GM19468 (cell line): ENCODE data around the gene FASN.
A peak's percentile ranks its signal among the peaks of the same experiment; 100 is the strongest.
"Not testable (repeated sequence)": the region's sequence is repeated elsewhere in the genome, so short reads cannot be mapped to it uniquely, and the experiment has no call there.

Source experiments
- ATAC-seq: cut with Tn5 transposase; IDR thresholded peaks from one replicate; pipeline ENCODE4 v1.9.1; 2021; ENCODE audit warnings: mild to moderate bottlenecking, moderate library complexity, moderate number of reproducible peaks; ENCODE audit not compliant: unreplicated experiment; ENCODE audit errors: extremely low read depth

The FASN gene

DNA sequence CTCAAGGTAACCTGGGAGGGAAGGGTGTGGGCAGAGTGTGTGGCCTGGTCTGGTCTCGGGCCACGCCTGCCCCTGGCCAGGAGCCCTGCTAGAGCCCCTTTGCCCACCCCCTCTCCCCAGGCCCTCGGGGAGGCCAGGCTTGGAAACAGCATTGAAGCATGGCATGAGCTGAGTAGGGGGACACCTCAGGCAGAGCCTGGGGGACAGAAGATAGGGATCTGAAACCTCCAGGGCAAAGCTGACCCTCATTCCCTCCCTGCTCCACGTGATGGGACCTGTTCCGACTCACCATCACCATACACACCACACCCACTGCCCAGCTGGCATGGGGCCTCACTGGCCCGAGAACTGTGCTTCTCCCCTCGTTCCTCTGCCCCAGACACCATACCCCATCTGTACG, 48.9 kb downstream of the FASN start:
- no peak for ATAC-seq

GRCh38 chr17:82048571-82048971, 49.5 kb downstream of the FASN start:
- ATAC-seq, result no peak

GRCh38 chr17:82047914-82048570, 50.0 kb downstream of the FASN start:
- ATAC-seq, result no peak

GRCh38 chr17:82047379-82047778, 50.7 kb downstream of the FASN start:
- ATAC-seq, result no peak

GRCh38 chr17:82046903-82047302, 51.1 kb downstream of the FASN start:
- no peak for ATAC-seq

- ATAC-seq, result no peak
Measured at GRCh38 chr17:82045936-82046484, 52.0 kb downstream of the FASN start.

- ATAC-seq, result no peak
Measured at GRCh38 chr17:82043507-82043906, 54.5 kb downstream of the FASN start.

GRCh38 chr17:82042649-82043048, 55.4 kb downstream of the FASN start:
- no peak for ATAC-seq

DNA sequence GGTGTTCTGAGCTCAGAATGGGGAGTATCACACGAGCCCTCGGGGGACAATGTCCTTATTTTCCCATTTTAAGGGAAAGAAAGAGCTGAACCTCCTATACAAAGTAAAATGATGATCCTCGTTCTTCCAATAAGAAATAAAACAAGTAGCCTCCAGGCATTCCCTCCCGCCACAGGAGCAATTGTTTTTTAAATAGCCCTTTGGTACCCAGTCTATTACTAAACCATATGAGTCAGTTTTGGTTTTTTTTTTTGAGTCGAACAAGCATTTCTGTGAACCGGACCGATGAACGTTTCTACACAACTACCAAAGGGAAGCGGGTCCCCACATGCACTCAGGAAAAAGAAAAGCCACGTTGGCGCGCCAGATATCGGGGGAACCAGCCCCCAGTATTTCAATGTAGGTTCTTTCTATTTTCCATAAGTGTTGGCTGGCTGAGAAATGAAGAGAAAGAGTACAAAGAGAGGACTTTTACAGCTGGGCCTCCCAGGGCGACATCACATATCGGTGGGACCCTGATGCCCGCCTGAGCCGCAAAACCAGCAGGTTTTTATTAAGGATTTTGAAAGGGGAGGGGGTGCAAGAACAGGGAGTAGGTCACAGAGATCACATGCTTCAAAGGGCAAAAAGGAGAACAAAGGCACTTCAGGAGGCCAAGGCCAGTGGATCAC, 56.8 kb downstream of the FASN start:
- ATAC-seq, result no peak

DNA sequence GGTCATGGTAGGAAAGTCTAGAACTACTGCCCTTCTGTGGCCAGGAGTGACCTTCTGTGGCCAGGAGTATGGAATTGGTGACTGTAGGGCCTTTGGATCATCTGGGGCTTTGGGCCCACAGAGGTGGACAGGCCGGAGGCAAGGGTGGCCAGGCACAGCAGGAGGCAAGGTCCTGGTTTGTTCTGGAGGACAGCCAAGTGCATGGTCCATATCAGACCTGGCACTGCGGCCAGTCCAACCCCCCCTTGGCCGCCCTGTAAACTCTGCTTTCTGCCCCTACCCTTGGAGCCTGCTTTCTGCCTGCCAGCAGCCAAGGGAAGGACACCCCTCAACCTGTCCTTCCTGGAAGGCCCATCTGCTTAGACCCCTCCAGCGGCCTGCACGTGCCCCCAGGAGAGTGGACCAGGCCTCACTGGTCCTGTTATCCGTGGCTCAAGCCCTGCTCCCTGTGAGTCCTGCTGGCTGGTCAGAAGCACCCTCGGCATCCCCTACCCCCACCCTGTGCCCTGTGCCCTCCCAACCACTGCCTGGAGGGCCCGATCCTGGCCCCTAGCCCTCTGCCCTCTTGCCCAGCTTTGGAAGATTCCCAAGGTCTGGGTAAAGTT, 58.2 kb downstream of the FASN start:
- no peak for ATAC-seq

GRCh38 chr17:82038796-82039409, 59.1 kb downstream of the FASN start:
- ATAC-seq, result not testable (repeated sequence)

DNA sequence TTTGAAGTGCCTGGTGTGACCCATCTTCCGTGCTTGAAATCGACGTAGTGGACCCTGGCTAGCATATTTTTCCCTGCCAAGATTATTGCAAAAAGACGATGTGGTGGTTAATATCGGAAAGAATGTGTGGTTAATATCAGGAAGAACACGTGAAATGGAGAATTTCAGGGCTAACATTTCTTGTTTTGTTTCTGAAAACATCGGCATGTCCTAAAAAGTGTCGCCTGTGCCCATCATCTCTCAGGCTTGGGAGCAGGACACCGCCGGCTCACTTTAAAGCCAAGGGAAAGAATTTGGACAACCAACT, 60.2 kb downstream of the FASN start:
- no peak for ATAC-seq

GRCh38 chr17:82037092-82037888, 60.7 kb downstream of the FASN start, which contains the start of gene DCXR:
DCXR (minus strand) TSS chr17:82037697; CDS start chr17:82037682, 15 bp downstream.
- peak; percentile 43 for ATAC-seq

DNA sequence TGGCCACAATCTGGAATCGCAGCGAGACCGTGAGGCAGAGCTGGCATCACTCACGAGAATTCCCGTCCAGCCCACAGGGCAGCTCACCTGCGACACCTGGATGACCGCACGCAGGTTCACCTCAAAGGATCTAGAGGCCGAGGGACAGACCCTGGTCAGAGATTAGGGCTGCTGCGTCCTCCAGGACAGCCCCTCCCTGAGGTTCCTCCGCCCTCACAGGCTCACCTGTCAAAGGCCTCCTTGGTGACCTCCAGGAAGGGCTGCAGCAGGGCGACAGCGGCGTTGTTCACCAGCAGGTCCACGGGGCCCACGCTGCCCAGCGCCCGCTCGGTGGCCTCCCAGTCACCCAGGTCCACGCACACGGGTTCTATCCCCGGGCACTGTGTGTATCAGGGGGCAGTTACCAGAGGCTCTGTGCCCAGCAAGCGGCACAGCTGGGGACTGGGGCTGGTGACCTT, 61.4 kb downstream of the FASN start:
- no peak for ATAC-seq

DNA sequence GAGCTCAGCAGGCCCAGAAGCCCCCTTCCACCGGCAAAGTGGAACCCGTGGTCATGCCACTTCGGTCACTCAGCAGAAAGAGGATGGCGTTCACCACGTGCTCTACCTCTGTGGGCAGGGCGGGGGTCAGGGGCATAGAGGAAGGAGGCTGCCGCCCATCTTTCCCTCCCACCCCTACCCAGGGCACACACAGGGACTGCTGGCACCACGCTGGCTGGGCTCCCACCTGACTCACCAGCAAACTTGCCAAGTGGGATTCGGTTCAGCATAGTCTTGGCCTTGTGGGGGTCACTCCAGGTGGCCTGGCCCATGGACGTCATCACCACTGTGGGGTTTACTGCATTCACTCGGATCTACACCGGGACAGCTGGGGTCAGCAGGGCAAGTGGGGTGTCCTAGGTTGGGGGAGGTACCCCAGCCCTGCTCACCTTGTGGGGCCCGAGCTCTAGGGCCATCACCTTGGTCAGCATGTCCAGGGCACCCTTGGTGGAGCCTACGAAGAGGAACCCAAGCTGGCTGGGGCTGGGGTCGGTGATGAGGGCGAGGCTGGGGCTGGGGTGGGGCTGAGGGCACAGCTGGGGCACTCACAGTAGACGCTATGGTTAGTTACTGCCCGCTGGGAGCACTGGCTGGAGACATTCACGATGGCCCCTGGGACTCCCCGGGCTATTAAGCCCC, 61.9 kb downstream of the FASN start:
- no peak for ATAC-seq

DNA sequence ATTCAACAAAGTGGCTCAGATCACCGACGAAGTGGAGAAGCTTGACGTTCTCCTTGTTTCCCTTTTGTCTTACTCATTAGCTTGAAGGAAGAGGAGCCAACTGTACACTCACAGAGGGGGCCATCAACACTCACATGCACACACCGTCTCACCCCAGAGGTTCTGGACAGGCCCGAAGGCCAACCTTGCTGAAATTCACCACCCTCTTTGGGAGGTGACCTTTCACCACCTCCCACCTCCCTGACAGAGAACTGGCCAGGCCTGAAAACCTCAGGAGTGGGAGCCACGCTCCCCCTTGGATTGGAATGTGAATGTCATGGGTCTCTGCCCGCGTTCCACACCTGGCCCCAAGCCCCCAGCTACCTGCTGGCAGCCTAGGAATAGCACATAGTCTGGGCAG, 62.5 kb downstream of the FASN start:
- ATAC-seq, result no peak

DNA sequence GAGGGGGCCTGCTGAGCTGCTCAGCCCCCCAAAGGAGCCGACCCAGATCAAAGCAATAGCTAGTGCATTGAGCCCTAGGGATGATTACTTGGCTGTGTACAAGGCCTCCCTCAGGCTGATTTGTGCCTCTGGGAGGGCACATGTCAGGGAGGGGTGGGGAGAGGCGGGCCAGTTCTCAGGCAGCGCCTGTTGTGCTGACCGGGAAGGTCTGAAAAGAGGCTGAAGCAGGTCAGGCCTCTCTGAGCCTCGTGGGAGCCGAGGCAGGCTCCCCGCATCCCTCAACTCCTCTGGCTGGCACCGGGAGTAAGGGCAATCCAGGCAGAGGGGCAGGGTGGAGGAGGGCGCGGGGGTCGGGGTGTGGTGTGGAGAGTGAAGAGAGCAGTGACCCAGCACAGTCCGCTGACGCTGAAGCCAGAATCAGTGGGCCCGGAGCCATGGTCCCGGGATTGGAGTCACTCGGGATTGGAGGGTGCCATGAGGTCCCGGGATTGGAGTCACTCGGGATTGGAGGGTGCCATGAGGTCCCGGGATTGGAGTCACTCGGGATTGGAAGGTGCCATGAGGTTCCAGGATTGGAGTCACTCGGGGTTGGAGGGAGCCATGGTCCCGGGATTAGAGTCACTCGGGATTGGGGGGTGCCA, 63.5 kb downstream of the FASN start:
- ATAC-seq, result no peak

DNA sequence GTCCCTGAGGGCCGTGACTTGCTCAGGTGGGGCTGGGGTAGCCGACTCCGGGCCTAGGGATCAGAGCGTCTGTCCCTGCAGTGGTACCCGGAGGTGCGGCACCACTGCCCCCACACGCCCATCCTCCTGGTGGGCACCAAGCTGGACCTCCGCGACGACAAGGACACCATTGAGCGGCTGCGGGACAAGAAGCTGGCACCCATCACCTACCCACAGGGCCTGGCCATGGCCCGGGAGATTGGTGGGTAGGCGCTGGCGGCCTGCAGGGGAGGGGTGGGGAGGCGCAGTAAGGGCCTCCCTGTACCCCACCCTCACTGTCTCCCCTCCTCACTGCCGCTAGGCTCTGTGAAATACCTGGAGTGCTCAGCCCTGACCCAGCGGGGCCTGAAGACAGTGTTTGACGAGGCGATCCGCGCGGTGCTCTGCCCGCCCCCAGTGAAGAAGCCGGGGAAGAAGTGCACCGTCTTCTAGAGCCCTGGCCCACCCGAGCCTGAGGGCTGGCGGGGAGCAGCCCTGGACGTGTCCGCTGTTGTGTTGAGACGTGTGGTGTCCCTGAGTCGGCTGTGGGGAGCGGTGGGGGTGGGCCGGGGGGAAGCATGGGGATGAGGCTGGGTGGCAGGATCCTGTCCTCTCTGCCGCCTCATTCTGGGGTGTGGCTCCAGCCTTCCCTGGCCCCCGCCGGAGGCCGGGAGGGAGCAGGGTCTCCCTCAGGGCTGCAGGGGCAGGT, 64.5 kb downstream of the FASN start:
- no peak for ATAC-seq
